Measurements from ENCODE around the gene ADAM33.

Gene ADAM33

DNA sequence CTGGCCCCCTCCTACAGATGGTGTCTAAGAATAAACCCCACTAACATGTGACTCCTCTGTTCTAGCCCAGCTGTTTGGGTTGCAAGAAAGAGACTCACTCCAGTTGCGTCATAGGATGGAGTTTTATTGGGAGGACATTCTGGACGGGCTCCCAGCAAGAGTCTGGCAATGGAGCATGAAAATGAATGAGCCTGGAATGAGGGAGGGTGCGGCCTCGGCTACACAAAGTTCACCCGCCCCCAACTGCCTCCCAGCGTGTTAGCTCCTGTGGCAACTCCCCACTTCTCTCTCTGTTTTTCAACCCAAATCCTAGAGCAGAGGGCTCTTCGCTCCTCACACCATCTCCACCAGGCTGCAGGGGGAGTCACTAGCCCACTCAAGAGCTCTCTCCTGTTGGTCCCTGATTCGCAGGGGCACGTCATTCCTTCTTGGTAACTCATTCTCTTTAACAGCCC lies 5.1 kb upstream of the ADAM33 start:
- H2BK5ac ChIP-seq (ENCODE audit: low read length), result no peak overlapping the region
- H3K27me3 ChIP-seq (ENCODE audit: control insufficient read depth in 3 of 3, insufficient read depth in 3 of 3, low read depth in 1 of 3, low read length in 3 of 3), result peaks cover 0 to 63% (median 5%) of the 10 kb centered on the region in 3 experiments
- no peak overlapping the region for H2AK5ac ChIP-seq (ENCODE audit: low read depth, low read length)
- H3K36me3 ChIP-seq (replicated peaks in 1 of 2; ENCODE audit: control insufficient read depth in 2 of 2, insufficient read depth in 2 of 2, low read length in 2 of 2), result no peaks in the 10 kb centered on the region
- no peak overlapping the region for H3K4me3 ChIP-seq (ENCODE audit: low read length in 2 of 2)
- WGBS, 2 donors (ENCODE audit: extremely low coverage in 2 of 2, insufficient read length in 2 of 2, insufficient replicate concordance in 1 of 2), result no CpG with 5 or more reads among the region's 9 CpGs
- H2AFZ ChIP-seq (ENCODE audit: low read length), result peak overlapping the region; percentile 28
- H3K18ac ChIP-seq (ENCODE audit: low read length), result no peak overlapping the region
- H4K91ac ChIP-seq (ENCODE audit: low read depth, low read length, poor library complexity), result no peak overlapping the region
- H2BK120ac ChIP-seq (ENCODE audit: low read depth, low read length), result no peak overlapping the region
- H3K9me3 ChIP-seq (replicated peaks in 1 of 2; ENCODE audit: control insufficient read depth in 2 of 2, insufficient read depth in 1 of 2, low read depth in 1 of 2, low read length in 2 of 2), result no peaks in the 10 kb centered on the region
- DNase-seq (ENCODE audit: low spot score), result no peak
- H3K4me1 ChIP-seq (ENCODE audit: control insufficient read depth in 2 of 2, insufficient read depth in 1 of 2, low read depth in 1 of 2, low read length in 2 of 2), result peaks cover 0 to 3% of the 10 kb centered on the region in 2 donors
- H3K79me1 ChIP-seq (ENCODE audit: low read depth, low read length), result no peaks in the 10 kb centered on the region
- no peak overlapping the region for H3K27ac ChIP-seq (replicated peaks; ENCODE audit: low read length)
- H2BK12ac ChIP-seq (ENCODE audit: low read length), result no peak overlapping the region
- H2BK15ac ChIP-seq (ENCODE audit: low read length), result no peak overlapping the region
- no peak overlapping the region for H4K8ac ChIP-seq (ENCODE audit: low read depth, low read length)
- no peak overlapping the region for H3K4ac ChIP-seq (ENCODE audit: low read length)
- no peak overlapping the region for H3K14ac ChIP-seq (ENCODE audit: low read length)
- H3K4me2 ChIP-seq (ENCODE audit: insufficient read depth, low read length, poor library complexity, severe bottlenecking), result no peak overlapping the region
- H3K9ac ChIP-seq (ENCODE audit: low read depth, low read length, poor library complexity), result no peak overlapping the region
- H3K23ac ChIP-seq (ENCODE audit: low read depth, low read length, poor library complexity), result no peak overlapping the region

- Histone ChIP-seq H3K14ac (ENCODE audit: low read length) (no peak overlapping the region), H2BK5ac (ENCODE audit: low read length) (no peak overlapping the region), H3K4me3 (ENCODE audit: low read length in 2 of 2) (no peak overlapping the region), H3K23ac (ENCODE audit: low read depth, low read length, poor library complexity) (no peak overlapping the region), H3K36me3 (replicated peaks in 1 of 2; ENCODE audit: control insufficient read depth in 2 of 2, insufficient read depth in 2 of 2, low read length in 2 of 2) (no peaks in the 10 kb centered on the region), H3K27ac (replicated peaks; ENCODE audit: low read length) (no peak overlapping the region), H3K9me3 (replicated peaks in 1 of 2; ENCODE audit: control insufficient read depth in 2 of 2, insufficient read depth in 1 of 2, low read depth in 1 of 2, low read length in 2 of 2) (no peaks in the 10 kb centered on the region), H2AFZ (ENCODE audit: low read length) (peak overlapping the region; percentile 28), H3K4ac (ENCODE audit: low read length) (no peak overlapping the region), H3K9ac (ENCODE audit: low read depth, low read length, poor library complexity) (no peak overlapping the region), H4K91ac (ENCODE audit: low read depth, low read length, poor library complexity) (no peak overlapping the region), H2AK5ac (ENCODE audit: low read depth, low read length) (no peak overlapping the region), H3K79me1 (ENCODE audit: low read depth, low read length) (peaks cover 3% of the 10 kb centered on the region), H2BK120ac (ENCODE audit: low read depth, low read length) (no peak overlapping the region), H3K4me2 (ENCODE audit: insufficient read depth, low read length, poor library complexity, severe bottlenecking) (no peak overlapping the region), H3K4me1 (ENCODE audit: control insufficient read depth in 2 of 2, insufficient read depth in 1 of 2, low read depth in 1 of 2, low read length in 2 of 2) (peaks cover under 1 to 3% of the 10 kb centered on the region in 2 donors), H4K8ac (ENCODE audit: low read depth, low read length) (no peak overlapping the region), H3K27me3 (ENCODE audit: control insufficient read depth in 3 of 3, insufficient read depth in 3 of 3, low read depth in 1 of 3, low read length in 3 of 3) (peaks cover 0 to 67% (median 9%) of the 10 kb centered on the region in 3 experiments), H2BK15ac (ENCODE audit: low read length) (no peak overlapping the region), H3K18ac (ENCODE audit: low read length) (no peak overlapping the region), H2BK12ac (ENCODE audit: low read length) (no peak overlapping the region)
- DNase-seq (ENCODE audit: low spot score), result no peak
- no CpG with 5 or more reads among the region's 7 CpGs for WGBS, 2 donors (ENCODE audit: extremely low coverage in 2 of 2, insufficient read length in 2 of 2, insufficient replicate concordance in 1 of 2)
These were observed 4.6 kb upstream of the ADAM33 start for GRCh38 chr20:3686421-3686820.

DNA sequence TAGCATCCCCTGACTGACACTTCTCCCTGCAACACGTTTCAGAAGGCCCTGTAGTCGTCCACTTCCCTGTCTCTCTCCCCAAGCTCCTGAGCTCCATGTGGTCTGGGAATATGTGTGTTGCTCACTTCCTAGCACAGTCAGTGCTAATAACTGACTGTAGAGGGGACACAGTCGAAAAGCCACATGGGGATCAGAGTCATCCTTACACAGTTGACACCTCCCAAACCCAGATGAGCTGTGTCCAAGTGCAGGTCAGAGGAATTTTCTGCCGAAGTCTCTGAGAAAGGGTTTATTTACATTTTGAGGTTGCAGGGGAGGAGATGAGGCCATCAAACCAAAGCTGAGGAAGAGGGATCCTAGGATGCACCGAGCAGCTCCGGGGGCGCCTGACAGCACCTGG lies 3.5 kb upstream of the ADAM33 start:
- no peak overlapping the region for H2BK12ac ChIP-seq (ENCODE audit: low read length)
- H2BK15ac ChIP-seq (ENCODE audit: low read length), result no peak overlapping the region
- H3K18ac ChIP-seq (ENCODE audit: low read length), result no peak overlapping the region
- no peak overlapping the region for H2AK5ac ChIP-seq (ENCODE audit: low read depth, low read length)
- no peak overlapping the region for H3K4me2 ChIP-seq (ENCODE audit: insufficient read depth, low read length, poor library complexity, severe bottlenecking)
- H3K4me1 ChIP-seq (ENCODE audit: control insufficient read depth in 2 of 2, insufficient read depth in 1 of 2, low read depth in 1 of 2, low read length in 2 of 2), result peaks cover 5 to 10% of the 10 kb centered on the region in 2 donors
- H4K8ac ChIP-seq (ENCODE audit: low read depth, low read length), result no peak overlapping the region
- no peaks in the 10 kb centered on the region for H3K36me3 ChIP-seq (replicated peaks in 1 of 2; ENCODE audit: control insufficient read depth in 2 of 2, insufficient read depth in 2 of 2, low read length in 2 of 2)
- no peak overlapping the region for H3K4me3 ChIP-seq (ENCODE audit: low read length in 2 of 2)
- H2AFZ ChIP-seq (ENCODE audit: low read length), result no peak overlapping the region
- no peak overlapping the region for H4K91ac ChIP-seq (ENCODE audit: low read depth, low read length, poor library complexity)
- WGBS, 2 donors (ENCODE audit: extremely low coverage in 2 of 2, insufficient read length in 2 of 2, insufficient replicate concordance in 1 of 2), result no CpG with 5 or more reads among the region's 7 CpGs
- no peak overlapping the region for H3K27ac ChIP-seq (replicated peaks; ENCODE audit: low read length)
- H3K79me1 ChIP-seq (ENCODE audit: low read depth, low read length), result peaks cover 3% of the 10 kb centered on the region
- H3K9ac ChIP-seq (ENCODE audit: low read depth, low read length, poor library complexity), result no peak overlapping the region
- no peak for DNase-seq (ENCODE audit: low spot score)
- H3K9me3 ChIP-seq (replicated peaks in 1 of 2; ENCODE audit: control insufficient read depth in 2 of 2, insufficient read depth in 1 of 2, low read depth in 1 of 2, low read length in 2 of 2), result no peaks in the 10 kb centered on the region
- H3K14ac ChIP-seq (ENCODE audit: low read length), result no peak overlapping the region
- H2BK5ac ChIP-seq (ENCODE audit: low read length), result no peak overlapping the region
- no peak overlapping the region for H3K4ac ChIP-seq (ENCODE audit: low read length)
- no peak overlapping the region for H2BK120ac ChIP-seq (ENCODE audit: low read depth, low read length)
- H3K23ac ChIP-seq (ENCODE audit: low read depth, low read length, poor library complexity), result no peak overlapping the region
- peaks cover 0 to 76% (median 11%) of the 10 kb centered on the region in 3 experiments for H3K27me3 ChIP-seq (ENCODE audit: control insufficient read depth in 3 of 3, insufficient read depth in 3 of 3, low read depth in 1 of 3, low read length in 3 of 3)

GRCh38 chr20:3681352-3681930 lies 369 bp downstream of the ADAM33 start:
- peaks cover 0 to 89% (median 11%) of the 10 kb centered on the region in 3 experiments for H3K27me3 ChIP-seq (ENCODE audit: control insufficient read depth in 3 of 3, insufficient read depth in 3 of 3, low read depth in 1 of 3, low read length in 3 of 3)
- peak overlapping the region; percentile 86 for H2BK15ac ChIP-seq (ENCODE audit: low read length)
- H2AFZ ChIP-seq (ENCODE audit: low read length), result peak overlapping the region; percentile 88
- H4K91ac ChIP-seq (ENCODE audit: low read depth, low read length, poor library complexity), result no peak overlapping the region
- no peaks in the 10 kb centered on the region for H3K36me3 ChIP-seq (replicated peaks in 1 of 2; ENCODE audit: control insufficient read depth in 2 of 2, insufficient read depth in 2 of 2, low read length in 2 of 2)
- peak overlapping the region; percentile 73 for H3K9ac ChIP-seq (ENCODE audit: low read depth, low read length, poor library complexity)
- no peak overlapping the region for H3K4ac ChIP-seq (ENCODE audit: low read length)
- H3K9me3 ChIP-seq (replicated peaks in 1 of 2; ENCODE audit: control insufficient read depth in 2 of 2, insufficient read depth in 1 of 2, low read depth in 1 of 2, low read length in 2 of 2), result no peaks in the 10 kb centered on the region
- H2BK12ac ChIP-seq (ENCODE audit: low read length), result peak overlapping the region; percentile 53
- H4K8ac ChIP-seq (ENCODE audit: low read depth, low read length), result peak overlapping the region; percentile 49
- H3K4me2 ChIP-seq (ENCODE audit: insufficient read depth, low read length, poor library complexity, severe bottlenecking), result peak overlapping the region; percentile 98
- H2BK5ac ChIP-seq (ENCODE audit: low read length), result no peak overlapping the region
- peaks cover 3% of the 10 kb centered on the region for H3K79me1 ChIP-seq (ENCODE audit: low read depth, low read length)
- no peak overlapping the region for H3K27ac ChIP-seq (replicated peaks; ENCODE audit: low read length)
- DNase-seq (ENCODE audit: low spot score), result no peak
- peak overlapping the region; percentile 7 for H2BK120ac ChIP-seq (ENCODE audit: low read depth, low read length)
- H3K4me1 ChIP-seq (ENCODE audit: control insufficient read depth in 2 of 2, insufficient read depth in 1 of 2, low read depth in 1 of 2, low read length in 2 of 2), result peaks cover 5 to 16% of the 10 kb centered on the region in 2 donors
- peak overlapping the region; percentile 99 for H3K18ac ChIP-seq (ENCODE audit: low read length)
- H3K23ac ChIP-seq (ENCODE audit: low read depth, low read length, poor library complexity), result peak overlapping the region; percentile 66
- peak overlapping the region; percentile 98 for H3K14ac ChIP-seq (ENCODE audit: low read length)
- H2AK5ac ChIP-seq (ENCODE audit: low read depth, low read length), result peak overlapping the region; percentile 73
- peak overlapping the region in 1 of 2 donors; percentile 60 for H3K4me3 ChIP-seq (ENCODE audit: low read length in 2 of 2)
- WGBS, 2 donors (ENCODE audit: extremely low coverage in 2 of 2, insufficient read length in 2 of 2, insufficient replicate concordance in 1 of 2), result no CpG with 5 or more reads among the region's 32 CpGs
